Measurements from ENCODE around the gene CPO.
A peak's percentile ranks its signal among the peaks of the same experiment; 100 is the strongest.

CPO gene

DNA sequence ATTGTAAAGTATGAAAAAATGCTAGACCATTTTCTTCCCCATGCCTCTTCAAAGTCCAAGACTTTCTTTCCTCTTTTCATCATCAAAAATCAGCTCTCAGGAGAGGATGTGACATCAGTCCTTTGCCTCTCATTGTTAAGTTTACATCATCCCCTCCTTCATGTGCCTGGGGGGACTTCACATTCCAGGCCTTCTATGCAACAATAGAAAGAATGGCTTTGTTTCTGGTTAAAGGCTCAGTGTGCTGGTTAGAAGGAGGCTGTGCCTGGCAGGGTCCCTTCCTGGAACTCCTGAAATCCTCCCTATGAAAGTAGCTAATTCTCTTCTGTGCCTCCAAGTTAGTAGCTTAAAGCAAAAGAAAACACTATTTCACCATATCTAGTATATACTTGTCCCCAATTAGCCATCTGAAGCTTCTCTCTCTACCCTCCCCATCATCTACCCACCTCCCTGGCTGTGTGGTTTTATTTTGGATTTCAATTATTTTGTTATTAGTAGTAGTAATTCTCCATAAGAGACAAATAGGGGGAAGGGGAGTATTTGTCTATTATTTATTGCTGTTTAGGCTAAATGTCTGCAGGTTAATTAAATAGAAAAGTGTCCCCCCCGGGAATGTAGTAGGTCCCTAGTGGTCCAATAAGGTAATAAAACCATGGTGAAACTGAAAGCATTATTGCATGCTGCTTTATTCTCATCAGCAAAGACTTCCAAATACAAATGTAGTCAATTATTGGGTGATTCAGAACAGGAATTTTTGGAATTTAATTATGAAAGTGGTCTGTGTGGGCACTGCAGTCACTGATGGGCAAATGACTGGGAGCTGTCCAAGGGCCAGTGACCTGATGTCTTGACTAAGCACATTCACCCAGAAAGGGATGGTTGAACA is 69.0 kb downstream of the CPO start:
- no peaks in the 10 kb centered on the region for H3K36me3 Mint-ChIP-seq (ENCODE audit: low read depth)
- peak in 1 of 3 experiments; percentile 16 for TF ChIP-seq CTCF (IDR thresholded peaks at IDR 0.05; ENCODE audit: unreplicated experiment in 3 of 3)
- peak overlapping the region in 1 of 3 experiments; percentile 56 for H3K27ac Mint-ChIP-seq
- H3K27me3 Mint-ChIP-seq (ENCODE audit: low read depth), result no peaks in the 10 kb centered on the region
- no peak overlapping the region for H3K4me3 Mint-ChIP-seq
- H3K4me1 Mint-ChIP-seq, result no peaks in the 10 kb centered on the region
- H3K9me3 Mint-ChIP-seq, result peaks cover 3% of the 10 kb centered on the region

DNA sequence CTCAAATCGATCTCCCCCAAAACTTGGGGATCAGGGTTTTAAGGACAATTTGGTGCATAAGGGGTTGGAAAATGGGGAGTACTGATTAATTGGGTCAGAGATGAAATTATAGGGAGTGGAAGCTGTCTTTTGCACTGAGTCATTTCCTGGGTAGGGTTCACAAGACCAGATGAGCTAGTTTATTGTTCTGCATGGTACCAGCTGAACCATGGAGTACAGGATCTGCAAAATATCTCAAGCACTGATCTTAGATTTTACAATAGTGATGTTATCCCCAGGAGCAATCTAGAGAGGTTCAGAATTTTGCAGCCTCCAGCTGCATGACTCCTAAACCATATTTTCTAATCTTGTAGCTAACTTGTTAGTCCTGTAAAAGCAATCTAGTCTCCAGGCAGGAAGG is 73.1 kb downstream of the CPO start:
- no peaks in the 10 kb centered on the region for H3K27me3 Mint-ChIP-seq (ENCODE audit: low read depth)
- TF ChIP-seq CTCF (IDR thresholded peaks at IDR 0.05; ENCODE audit: unreplicated experiment in 3 of 3), result no peak
- no peak overlapping the region for H3K4me3 Mint-ChIP-seq
- H3K4me1 Mint-ChIP-seq, result peaks cover 6% of the 10 kb centered on the region
- no peak overlapping the region for H3K27ac Mint-ChIP-seq
- peaks cover 3% of the 10 kb centered on the region for H3K9me3 Mint-ChIP-seq
- H3K36me3 Mint-ChIP-seq (ENCODE audit: low read depth), result no peaks in the 10 kb centered on the region

DNA sequence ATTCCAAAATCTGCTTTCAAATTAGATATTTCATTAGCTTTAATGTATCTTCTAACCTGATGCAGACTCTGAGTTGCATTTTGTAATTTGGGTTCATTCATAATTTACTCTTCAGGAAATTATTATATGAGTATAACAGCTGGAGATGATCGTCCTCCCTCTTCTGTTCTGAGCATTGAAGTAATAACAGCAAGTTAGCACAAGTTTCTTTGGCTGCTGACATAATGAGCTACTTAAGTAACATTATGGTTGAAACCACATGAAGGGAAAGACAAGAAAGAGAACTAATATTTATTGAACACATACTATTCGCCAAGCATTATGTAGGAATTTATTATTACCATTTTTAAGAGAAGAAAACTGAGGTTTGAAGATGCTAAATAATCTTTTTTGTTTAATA is 75.1 kb downstream of the CPO start:
- no peaks in the 10 kb centered on the region for H3K9me3 Mint-ChIP-seq

GRCh38 chr2:207015901-207016300 is 76.6 kb downstream of the CPO start:
- H3K4me1 Mint-ChIP-seq, result peaks cover 6% of the 10 kb centered on the region
- no peaks in the 10 kb centered on the region for H3K9me3 Mint-ChIP-seq
- H3K27me3 Mint-ChIP-seq (ENCODE audit: low read depth), result no peaks in the 10 kb centered on the region
- H3K36me3 Mint-ChIP-seq (ENCODE audit: low read depth), result no peaks in the 10 kb centered on the region
- H3K27ac Mint-ChIP-seq, result peak overlapping the region in 2 of 3 experiments; percentile 11 to 14
- TF ChIP-seq CTCF (IDR thresholded peaks at IDR 0.05; ENCODE audit: unreplicated experiment in 3 of 3), result no peak
- H3K4me3 Mint-ChIP-seq, result no peak overlapping the region

More for the DNA sequence above, 75.1 kb downstream of the CPO start:
- Mint-ChIP-seq H3K4me3 (no peak overlapping the region), H3K27ac (peak overlapping the region in 1 of 3 experiments; percentile 10), H3K36me3 (ENCODE audit: low read depth) (no peaks in the 10 kb centered on the region), H3K27me3 (ENCODE audit: low read depth) (no peaks in the 10 kb centered on the region), H3K4me1 (peaks cover 6% of the 10 kb centered on the region)
- no peak for TF ChIP-seq CTCF (IDR thresholded peaks at IDR 0.05; ENCODE audit: unreplicated experiment in 3 of 3)
